NCI-H748 (cell line): ENCODE data around the gene CASKIN2.
"Not testable (repeated sequence)": the region's sequence is repeated elsewhere in the genome, so short reads cannot be mapped to it uniquely, and the experiment has no call there.

Source experiments
- DNase-seq: peaks from one replicate; lab custom pipeline; 2025; ENCODE audit not compliant: unreplicated experiment; lab: John Stamatoyannopoulos, UW

CASKIN2 gene

DNA sequence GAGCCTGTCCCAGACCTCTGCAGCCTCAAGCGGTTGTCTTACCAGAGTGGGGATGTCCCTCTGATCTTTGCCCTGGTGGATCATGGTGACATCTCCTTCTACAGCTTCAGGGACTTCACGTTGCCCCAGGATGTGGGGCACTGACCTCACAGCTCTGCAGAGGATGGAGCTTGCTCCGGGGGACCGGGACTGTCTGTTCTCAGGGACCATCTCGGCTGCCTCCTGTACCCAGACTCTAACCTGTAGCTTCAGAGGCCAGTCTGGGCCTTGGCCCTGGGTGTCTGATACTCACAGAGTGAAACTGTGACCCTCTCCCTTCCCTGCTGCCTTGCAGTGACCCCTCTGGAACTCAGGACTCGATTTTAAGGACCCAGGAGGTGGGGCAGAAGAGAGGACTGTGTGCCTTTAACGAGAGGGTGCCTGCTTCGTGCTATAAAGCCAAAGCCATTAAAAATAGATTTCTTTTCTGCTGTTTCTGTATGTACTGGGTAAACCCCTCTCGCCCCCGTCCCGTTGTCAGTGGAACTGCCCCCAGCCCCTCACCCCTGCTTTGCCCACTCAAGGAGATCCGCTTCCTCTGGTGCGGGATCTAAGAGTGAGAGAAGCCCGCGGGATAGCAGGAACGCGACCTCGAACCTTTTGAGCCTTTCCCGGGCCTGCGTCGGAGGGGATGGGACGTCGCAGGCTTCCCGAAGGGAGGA is 9.1 kb upstream of the CASKIN2 start:
- DNase-seq = no peak

DNA sequence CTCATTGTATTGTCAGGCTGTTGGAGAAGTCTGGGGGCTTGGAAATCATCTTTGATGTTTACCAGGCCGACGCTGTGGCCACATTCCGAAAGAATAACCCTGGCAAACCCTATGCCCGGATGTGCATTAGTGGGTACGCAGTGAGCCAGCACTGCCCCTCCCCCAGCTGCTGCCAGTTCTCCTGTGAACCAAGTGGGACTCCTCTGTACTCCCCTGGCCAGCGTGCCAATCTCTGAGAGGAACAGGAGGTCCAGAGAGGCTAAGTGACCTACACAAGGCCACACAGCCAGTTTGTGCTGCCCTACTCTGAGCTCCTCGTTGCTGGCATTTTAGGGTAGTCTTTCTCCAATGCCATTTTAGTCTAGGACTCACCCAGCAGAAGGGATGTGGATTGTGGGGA is 8.3 kb upstream of the CASKIN2 start:
- no peak for DNase-seq

DNA sequence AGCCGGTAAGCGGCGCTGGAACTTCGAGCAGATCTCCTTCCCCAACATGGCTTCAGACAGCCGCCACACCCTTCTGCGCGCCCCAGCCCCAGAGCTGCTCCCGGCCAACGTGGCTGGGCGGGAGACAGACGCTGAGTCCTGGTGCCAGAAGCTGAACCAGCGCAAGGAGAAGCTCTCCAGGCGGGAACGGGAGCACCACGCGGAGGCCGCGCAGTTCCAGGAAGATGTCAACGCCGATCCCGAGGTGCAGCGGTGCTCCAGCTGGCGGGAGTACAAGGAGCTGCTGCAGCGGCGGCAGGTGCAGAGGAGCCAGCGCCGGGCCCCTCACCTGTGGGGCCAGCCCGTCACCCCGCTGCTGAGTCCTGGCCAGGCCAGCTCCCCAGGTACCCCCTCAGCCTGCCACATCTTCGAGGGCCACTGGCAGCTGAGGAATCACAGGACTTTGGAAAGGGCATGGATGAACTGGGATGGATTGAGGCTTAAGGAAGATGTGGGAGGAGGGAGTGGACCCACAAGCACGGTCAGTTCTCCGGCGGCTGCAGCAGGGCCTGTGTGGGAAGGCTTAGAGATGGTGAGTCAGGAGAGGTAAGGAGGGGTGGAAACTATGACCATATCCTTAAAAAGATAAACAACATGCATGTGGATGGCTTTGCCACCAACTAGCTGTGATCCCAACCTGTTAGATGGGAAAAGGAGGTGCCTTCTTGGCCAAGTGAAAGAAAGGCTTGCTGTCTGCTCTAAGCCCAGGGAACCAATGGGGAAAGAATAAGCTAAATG is 6.8 kb upstream of the CASKIN2 start:
- no peak for DNase-seq

DNA sequence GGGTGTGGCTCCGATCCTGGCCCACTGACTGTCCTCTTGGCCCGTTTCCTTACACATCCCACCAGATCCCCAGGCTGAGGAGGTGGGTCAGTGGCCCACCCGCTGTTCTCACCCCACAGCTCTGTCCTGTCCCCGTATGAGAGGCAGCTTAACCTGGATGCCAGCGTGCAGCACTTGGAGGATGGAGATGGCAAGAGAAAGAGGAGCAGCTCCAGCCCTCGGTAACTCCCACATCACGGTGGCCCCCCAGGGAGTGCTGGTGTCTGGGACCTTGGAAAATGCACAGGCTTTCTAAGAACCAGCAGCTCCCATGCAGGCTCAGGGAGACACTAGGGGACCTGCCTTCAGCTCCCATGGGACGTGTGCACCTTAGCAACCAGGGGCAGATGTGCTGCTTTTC is 6.0 kb upstream of the CASKIN2 start:
- DNase-seq = no peak

DNA sequence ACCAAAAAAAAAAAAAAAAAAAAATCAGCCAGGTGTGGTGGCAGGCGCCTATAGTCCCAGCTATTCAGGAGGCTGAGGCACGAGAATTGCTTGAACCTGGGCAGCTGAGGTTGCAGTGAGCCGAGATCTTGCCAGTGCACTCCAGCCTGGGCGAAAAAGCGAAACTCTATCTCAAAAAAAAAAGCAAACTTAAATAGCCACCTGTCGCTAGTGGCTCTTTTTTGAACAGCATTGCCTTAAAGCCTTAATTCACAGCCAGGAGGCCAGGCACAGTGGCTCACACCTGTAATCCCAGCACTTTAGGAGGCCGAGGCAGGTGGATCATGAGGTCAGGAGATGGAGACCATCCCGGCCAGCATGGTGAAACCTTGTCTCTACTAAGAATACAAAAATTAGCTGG is 5.1 kb upstream of the CASKIN2 start:
- DNase-seq = not testable (repeated sequence)

DNA sequence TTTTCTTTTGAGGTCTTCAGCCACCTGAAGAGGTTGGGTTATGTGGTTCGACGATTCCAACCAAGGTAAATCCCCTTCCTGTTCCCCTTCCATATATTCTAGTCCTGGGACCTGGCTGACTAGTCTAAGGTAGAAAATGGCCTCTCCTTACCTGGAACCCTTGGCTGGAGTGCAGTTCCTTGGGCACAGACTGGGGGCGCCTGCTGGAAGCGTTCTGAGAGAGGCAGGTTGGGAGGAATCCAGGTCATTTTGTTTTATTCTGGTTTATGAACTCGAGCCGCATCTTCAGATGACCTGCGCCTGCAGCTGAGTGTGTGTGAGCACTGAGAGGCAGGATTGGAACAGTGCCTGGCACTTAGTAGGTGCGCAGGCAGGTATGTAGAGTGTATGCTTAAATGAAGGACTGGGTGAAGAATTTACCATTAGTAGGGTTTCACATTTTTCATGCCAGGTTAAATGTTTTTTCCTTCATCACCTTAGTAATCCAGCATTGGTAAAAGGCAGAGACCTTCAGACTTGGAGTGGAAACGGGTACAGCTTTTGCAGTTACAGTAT is 3.7 kb upstream of the CASKIN2 start:
- no peak for DNase-seq

DNA sequence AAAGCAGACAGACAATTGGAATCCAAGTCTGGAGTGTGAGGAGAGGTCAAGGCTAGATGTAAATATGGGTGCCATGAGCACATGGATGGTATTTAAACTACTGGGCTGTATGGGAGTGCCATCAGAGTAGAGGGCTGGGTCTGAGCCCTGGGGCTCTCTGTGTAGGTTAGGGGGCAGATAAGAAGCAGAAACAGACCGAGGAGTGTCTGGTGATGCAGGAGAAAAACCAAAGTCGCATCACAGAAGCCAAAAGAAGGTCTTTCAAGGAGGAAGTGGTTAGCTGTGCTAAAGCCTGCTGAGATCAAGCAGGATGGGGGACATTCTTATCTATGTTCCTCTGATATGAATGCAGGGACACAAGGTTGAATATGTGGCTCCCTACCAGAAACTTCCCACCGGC is 2.9 kb upstream of the CASKIN2 start:
- DNase-seq = no peak

DNA sequence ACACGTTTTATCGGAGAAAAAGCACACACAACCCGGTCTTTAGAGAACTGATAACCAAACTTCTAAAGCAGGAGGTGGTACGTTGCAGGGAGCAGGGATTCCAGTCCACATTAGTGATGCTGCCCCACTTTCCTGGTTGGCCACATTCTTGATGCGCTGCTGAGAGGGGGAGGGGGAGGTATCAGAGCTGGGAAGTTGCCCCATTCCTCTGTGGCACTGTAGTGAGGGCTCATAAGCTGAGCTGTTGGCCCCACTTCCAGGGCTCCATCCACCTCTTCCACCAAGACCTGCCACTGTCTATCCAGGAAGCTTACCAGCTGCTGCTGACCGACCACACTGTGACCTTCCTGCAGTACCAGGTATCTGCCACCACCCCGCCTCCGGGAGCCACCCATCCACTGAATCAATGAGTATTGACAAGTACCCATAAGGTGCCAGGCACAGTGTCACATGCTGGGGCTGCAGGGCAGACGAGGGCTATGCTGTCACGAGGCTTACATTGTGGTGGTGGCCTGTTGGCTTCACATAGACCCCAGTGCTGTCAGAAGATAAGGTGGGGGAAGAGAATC is 2.0 kb upstream of the CASKIN2 start:
- peak; percentile 20 for DNase-seq

DNA sequence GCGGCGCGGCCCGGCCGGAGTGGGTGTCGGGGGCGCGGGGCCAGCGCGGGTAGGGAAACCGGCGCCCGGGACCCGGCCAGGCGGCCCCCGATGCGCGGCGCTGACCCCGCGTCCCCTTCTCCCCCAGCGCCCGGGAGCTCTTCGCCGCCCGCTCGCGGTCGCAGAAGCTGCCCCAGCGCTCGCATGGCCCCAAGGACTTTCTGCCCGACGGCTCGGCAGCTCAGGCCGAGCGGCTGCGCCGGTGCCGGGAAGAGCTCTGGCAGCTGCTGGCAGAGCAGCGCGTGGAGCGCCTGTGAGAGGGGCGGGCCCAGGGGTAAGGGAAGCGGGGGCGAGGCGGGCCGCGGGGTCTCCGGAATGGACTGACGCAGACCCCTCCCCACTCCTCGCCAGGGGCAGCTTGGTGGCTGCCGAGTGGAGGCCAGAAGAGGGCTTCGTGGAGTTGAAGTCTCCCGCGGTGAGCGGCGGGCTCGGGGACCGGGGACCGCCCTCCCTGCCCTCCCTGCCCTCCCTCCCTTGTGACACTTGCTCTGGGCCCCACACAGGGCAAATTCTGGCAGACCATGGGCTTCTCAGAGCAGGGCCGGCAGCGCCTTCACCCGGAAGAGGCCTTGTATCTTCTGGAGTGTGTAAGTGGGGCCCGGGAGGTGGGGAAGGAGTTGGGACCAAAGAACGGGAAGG is 1.4 kb upstream of the CASKIN2 start:
- peak; percentile 59 for DNase-seq

DNA sequence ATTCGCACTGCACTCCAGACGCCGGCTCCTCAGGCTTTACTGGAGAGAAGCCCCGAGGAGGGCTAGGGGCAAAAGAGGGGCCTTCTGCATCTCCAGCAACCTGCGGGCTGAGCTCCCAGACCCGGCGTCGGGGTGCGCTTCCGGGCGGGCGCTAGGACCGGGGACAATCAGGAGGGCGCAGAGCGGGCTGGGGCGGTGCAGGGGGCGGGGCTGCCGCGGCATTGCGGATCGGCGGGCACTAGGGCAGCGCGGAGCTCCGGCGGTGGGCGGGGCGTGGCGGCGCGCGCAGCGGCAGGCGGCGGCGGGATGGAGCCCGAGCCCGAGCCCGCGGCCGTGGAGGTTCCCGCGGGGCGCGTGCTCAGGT is 900 bp upstream of the CASKIN2 start, which contains the start of gene TSEN54:
Gene TSEN54 (plus strand): TSS at position 274 of the 364 bp plus-strand sequence. CDS start 33 bp downstream, at position 307.
- DNase-seq = peak; percentile 84

DNA sequence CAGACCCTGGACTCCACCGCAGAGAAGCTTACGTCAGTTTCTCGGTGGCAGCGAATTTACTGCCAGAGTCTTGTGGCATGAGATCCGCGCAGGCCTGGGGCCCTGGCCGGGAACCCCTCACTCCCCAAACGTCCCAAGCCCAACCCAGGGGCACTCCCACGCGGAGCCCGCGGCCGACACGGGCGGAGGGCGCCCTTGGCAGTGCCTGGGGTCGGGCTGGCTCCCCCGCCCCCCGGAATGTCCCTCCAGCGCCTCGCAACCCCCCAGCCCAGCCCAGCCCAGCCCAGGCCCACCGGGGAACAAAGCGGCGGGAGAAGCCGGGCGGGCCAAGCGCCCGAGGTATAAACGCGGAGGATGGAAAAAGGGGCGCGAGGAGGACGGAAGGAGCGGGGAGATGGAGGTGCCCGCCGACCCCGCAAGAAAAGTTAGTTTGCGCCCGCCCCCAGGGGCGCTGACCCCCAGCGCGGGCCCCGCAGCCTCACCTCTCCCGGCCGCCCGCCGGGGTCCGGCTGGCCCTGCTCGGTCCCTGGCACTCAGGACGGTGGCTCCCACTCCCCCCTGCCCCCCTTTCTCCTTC is 330 bp downstream of the CASKIN2 start:
- no peak for DNase-seq

DNA sequence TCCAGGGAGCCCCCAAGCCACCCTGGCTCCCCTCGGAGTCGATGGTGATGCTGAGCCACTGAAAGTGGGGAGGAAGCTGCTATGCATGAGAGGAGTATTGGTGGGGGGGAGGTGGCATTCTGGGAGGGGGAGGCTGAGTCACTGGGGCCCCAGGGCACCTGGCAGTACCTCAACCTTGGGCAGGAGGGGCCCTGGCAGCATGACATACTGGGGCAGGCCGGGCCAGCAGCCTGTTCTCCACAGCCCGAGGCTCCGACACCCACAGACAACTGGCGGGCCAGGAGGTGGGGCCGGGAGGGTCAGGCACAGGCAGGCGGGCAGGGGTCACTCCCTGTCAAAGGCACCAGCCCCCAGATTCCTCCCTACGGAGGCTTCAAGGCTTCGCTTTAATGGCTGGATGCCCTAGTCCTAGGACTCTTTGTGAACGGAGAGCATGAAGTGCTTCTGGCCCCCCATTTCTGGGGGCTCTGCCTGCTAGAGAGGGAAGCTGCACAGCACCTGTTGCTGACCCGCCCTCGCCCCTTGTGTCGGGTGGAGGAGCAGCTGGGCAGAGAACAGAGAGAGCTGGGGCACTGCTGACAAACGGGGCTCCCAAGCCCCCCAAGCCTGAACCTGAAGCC is 928 bp downstream of the CASKIN2 start:
- DNase-seq = peak; percentile 20

DNA sequence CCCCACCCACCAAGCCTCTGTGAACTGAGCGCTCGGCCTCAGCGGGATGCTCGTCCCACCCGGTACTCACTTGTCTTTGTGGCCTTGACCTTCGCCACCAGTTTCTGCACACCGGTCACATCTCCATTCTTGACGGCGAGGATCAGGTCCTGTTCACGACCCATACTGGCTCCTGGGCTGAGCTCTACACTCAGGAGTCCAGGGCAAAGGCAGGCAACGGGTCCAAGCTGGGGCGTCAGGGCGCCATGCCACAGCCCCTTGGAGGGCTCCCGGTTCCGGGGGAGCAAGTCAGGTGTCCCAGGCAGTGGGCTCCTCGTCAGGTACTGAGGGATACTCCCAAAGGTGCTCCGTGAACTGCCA is 1.7 kb downstream of the CASKIN2 start:
- no peak for DNase-seq

DNA sequence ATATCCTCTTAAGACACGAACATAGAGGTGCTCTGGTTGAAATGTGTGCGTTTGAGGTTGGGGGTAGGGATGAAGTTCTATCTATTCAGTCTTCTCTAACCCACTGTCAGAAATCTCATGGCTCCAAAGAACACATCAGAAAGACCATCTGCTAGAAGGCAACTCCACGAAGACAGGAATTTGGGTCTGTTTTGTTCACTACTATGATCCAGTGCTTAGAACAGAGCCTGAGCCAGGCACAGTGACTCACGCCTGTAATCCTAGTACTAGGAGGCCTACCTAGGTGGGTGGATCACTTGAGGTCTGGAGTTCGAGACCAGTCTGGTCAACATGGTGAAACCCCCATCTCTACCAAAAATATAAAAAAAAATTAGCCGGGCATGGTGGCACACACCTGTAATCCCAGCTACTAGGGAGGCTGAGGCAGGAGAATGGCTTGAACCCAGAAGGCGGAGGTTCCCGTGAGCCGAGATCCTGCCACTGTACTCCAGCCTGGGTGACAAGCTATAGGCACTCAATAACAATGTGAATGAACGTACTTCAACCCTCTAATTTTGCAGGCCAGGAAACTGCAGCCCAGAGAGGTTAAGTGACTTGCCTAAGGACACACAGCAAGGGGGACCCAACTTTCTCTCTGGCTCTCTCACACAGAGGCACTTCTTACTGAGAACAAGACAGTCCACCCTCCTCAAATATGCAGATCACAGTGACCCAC is 2.3 kb downstream of the CASKIN2 start:
- DNase-seq = no peak

DNA sequence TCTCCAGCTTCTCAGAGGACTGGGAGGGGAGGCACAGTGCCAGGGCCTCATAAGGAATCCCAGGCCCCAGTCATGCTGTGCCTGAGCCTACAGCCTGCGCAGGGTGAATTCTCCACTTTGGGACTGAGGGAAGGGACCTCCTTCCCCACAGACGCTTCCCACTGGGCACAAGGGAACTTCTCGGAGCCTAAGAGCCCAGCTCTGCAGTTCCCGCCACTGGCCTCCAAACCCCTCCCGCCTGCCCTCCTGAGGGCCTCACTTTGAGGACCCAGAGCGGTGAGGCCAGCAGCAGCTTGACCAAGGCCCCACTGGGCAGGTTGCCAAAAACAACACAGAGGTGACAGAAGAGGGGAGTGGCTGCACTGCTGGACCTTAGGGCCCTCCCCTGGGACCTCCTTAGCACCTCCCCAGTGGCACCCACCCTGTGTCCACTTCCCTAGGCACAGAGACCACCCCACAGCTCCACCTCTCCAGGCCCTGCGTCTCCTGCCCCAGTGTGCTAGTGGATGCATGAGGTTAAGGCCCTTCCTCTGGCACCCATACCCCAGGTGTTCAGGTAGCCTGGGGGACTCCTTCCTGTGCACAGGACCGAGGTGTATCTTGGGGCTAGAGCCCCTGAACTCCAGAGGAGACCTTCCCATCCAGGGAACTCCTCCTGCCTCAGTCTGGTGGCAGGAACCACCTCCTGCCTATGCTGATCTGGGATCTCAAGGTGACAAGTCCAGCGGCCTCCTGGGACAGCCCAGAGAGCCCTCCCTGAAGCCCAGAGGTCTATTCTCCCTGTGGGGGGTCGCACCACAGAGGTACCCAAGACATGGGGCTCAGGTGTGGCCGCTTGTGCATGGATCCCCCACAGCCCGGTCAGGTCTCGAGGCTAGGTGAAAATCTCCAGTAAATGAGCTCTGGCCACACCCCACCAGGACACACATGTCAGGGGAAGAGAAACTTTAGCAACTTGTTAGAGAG is 3.4 kb downstream of the CASKIN2 start:
- peak; percentile 30 for DNase-seq

DNA sequence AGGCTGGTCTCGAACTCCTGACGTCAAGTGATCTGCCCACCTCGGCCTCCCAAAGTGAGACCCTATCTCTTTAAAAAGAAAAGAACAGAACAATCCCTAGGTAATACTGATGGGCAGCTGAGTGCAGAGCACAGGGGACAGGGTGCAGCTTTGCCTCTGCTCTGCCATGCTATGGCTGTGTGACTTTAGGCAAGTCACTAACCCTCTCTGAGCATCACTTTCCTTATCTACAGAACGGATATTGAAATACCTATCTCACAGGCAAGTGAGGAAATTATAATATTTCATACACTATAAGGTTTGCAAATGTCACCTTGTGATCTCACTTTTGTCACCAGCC is 4.1 kb downstream of the CASKIN2 start:
- DNase-seq = no peak

DNA sequence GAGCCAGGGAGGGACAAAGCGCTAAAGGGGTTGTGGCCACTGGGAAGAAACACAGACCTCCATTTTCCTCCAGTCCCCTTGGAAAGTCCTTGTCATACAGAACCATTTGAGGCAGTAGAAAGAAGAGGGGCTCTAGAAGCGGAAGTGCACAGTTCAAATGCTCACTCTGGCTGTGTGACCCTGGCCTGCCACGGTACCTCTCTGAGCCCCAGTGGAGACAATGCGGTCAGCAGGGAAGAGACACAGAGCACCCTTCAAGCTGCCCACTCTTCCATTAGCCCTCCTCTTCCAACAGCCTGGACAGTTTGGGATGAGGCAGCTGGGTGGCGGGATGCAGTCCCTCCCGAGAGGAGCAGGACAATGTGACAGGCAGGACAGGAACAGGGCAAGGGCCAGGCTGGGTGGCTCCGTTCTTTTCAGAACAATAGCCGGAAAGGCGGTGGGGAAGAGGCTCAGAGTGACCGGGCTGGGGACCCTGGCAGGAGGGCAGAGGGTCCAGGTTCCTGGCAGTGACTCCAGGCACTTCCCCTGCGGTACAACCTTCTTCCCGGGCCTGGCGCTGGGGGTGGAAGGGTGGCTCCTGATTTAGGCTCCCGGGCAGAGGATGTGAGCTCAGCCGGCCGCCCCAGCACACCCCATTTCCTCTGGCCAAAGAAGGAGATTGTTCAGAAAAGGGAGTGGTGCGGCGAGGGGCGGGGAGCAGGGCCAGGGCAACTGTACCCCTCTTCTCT is 5.6 kb downstream of the CASKIN2 start:
- no peak for DNase-seq

DNA sequence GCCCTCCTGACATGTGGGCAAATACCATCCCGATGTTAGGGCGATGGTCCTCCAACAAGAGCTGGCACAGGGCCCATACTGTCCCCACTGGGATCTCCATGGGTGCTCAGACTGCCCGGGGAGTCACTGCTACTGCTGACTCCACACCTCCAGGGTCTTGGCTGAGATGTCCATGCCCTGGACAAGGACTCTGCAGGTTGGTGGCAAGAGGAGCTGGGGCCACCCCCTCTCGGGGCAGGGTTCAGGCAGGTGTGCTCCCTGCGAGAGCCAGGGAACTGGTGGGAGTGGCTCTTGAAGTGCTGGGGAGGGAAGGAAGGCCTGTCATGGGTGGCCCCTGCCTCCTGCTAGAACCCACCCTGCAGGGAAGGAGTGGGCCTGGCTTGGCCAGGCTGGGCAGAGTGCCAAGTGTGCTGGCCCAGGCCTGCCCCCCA is 6.4 kb downstream of the CASKIN2 start:
- DNase-seq = no peak
